Motor neuron (in vitro differentiated cells): ENCODE results near the gene RNPEPL1. TPM values are rescaled to one million over a fixed set of nuclear protein-coding genes. Genes with fewer than 3 reads are reported as not detected.

Experiments used
- ATAC-seq, 8 experiments: fragments of 200-7000 bp; cut with Tn5 transposase; replicated peaks in 6 of 8; 2 replicates each; pipeline ENCODE4 v1.8.0; 2021; ENCODE audit warnings: mild to moderate bottlenecking in 8 of 8, moderate library complexity in 8 of 8
- H3K27ac ChIP-seq, 2 donors: fragments of 250-450 bp; sonication (Bioruptor Pico); 2 replicates each; pipeline ENCODE4 v1.9.0; 2021; ENCODE audit warnings: antibody characterized with exemption in 2 of 2, mild to moderate bottlenecking in 2 of 2, moderate library complexity in 1 of 2
- H3K4me1 ChIP-seq, 2 donors: fragments of 250-450 bp; sonication (Bioruptor Pico); replicated peaks in 1 of 2; 2 replicates each; pipeline ENCODE4 v1.6.1; 2021; ENCODE audit warnings: antibody characterized with exemption in 2 of 2, mild to moderate bottlenecking in 2 of 2, moderate library complexity in 1 of 2
- H3K4me3 ChIP-seq, 5 donors: fragments of 250-450 bp; sonication (Bioruptor Pico); 2 replicates each; pipeline ENCODE4 v1.9.0; 2021; ENCODE audit warnings: antibody characterized with exemption in 5 of 5, mild to moderate bottlenecking in 5 of 5, moderate library complexity in 4 of 5
- WGBS, 10 experiments: fragments of 450-650 bp; shearing (Covaris generic); methylation state at CpG; one replicate each; pipeline ENCODE4 v1.0.0; 2022; 5-methylcytosine and 5-hydroxymethylcytosine counted together
- in situ Hi-C, 9 experiments: fragments of 400-800 bp; cut with MboI; loops; one replicate each; pipeline ENCODE4 v1.15.0; 2021; ENCODE audit warnings: low sequenced_read_pairs in 9 of 9, low pct_unique_long_range_greater_than_20kb in 2 of 9; ENCODE audit not compliant: unreplicated experiment in 9 of 9
- total RNA-seq, 8 experiments: library from RNA; unstranded; fragments of 300-600 nt; gene quantifications; 2 replicates each; pipeline versions ENCODE4 v1.2.3 to v1.2.4, GENCODE V29; 2022

The RNPEPL1 gene
- total RNA-seq, 8 experiments from 2014 or later, result 3.4 to 32.6 (median 6.5) TPM

DNA sequence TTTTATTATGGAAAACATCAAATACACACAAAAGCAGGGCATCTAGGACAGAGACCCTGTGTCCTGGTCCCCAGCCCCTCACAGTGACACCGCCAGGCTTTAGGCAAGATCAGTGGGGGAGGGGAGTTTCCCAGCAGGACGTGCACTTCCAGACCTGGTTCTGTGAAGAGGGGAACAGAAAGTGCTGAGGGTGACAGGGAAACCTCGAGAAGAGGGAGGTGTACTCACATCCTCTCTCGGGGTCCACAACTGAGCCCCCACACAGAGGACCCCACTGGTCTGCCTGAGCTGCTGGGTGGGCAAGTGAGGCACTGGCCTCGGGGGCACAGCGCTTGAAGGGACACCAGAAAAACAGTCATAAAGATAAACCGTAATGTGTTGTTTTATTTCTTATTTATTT, 52.6 kb downstream of the RNPEPL1 start:
- Histone ChIP-seq H3K4me1 (peaks cover 0 to 5% of the 10 kb centered on the region in 2 donors), H3K4me3 (no peak overlapping the region), H3K27ac (no peak overlapping the region)
- no peak for ATAC-seq
- WGBS, 10 experiments, result 68 to 100% (median 80%) methylated on average over 1 to 6 of the region's 7 CpGs; no CpG with 5 or more reads in 5 of the 10 experiments
- in situ Hi-C loops, result no loop called here

DNA sequence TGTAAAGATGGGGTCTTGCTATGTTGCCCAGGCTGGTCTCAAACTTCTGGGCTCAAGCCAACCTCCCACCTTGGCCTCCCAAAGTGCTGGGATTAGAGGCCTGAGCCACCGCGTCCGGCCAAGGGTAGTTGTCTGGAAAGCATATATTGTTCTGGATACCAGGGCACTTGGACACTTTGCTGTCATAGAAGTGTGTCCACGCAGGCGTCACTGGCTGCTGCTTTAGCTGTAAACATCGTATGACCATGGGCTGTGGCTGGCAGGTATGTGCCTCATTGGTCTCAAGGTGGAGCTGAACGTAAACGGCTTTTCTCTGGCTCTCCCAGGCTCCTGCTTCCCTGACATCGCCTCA, 53.8 kb downstream of the RNPEPL1 start:
- H3K27ac ChIP-seq, result no peak overlapping the region
- WGBS, 10 experiments, result 58 to 100% (median 92%) methylated on average over 1 to 9 of the region's 9 CpGs; no CpG with 5 or more reads in 3 of the 10 experiments
- no peak overlapping the region for H3K4me3 ChIP-seq
- ATAC-seq, result no peak
- peaks cover 0 to 7% of the 10 kb centered on the region in 2 donors for H3K4me1 ChIP-seq
- in situ Hi-C loops, result no loop called here

DNA sequence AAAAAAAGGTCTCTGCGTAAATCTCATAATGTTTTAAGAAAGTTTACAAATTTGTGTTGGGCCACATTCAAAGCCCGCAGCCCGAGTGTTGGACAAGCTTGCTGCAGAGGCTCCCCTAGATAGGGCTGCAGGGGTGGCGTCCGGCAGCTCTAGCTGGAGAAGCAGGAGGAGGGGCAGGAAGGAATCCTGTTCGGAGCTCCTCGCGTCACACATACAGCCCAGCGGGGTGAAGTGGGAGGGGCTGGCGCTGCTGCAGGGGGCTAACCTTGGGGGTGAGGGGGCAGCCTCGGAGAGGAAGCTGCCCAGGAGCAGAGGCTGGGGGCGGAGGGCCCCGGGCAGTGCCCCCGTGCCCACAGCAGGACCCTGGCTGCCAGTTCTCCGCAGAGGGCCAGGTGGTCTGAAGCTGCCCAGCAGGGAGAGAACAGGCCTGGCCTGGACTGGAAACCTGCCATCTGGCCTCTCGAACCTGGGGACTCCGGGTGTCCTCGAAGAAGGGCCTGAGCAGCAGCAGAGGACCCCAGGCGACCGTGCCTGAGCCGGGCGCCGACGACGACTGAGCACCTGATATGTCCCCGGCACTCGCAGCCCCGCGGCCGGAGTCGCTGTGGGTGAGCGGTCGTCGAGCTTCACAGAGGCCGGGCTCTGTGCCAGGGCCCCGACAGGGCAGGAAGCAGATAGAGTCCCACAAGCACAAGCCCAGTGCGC, 54.4 kb downstream of the RNPEPL1 start:
- WGBS, 10 experiments, result 58 to 100% (median 82%) methylated on average over 1 to 11 of the region's 37 CpGs; no CpG with 5 or more reads in 3 of the 10 experiments
- in situ Hi-C loops, result no loop called here
- ATAC-seq, result no peak
- Histone ChIP-seq H3K27ac (no peak overlapping the region), H3K4me1 (peaks cover 0 to 8% of the 10 kb centered on the region in 2 donors), H3K4me3 (no peak overlapping the region)

DNA sequence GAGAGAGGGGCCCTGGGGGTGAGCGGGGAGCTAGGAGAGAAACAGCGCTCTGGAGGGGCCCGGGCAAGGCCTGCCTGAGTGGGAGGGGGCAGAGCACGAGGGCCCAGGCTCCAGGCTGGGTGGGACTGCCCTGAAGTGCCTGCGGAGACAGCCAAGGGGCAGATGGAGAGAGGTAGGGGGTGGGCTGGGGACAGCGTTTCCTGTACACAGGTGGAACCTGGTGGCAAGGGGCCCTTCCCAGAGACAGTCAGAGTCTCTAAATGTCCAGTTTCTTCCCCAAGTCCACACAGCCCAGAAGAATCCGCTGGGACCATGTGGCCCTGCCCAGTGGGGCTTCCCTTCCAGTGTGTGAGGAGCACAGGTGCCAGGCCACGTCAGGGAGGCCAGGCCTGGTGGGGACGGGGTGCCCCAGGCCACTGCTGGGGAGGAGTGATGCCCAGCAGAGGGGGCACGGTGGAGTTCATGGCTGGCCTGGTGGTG, 55.3 kb downstream of the RNPEPL1 start:
- H3K4me1 ChIP-seq, result peaks cover 0 to 8% of the 10 kb centered on the region in 2 donors
- in situ Hi-C loops, result no loop called here
- WGBS, 10 experiments, result 100% methylated on average over 1 of the region's 10 CpGs; no CpG with 5 or more reads in 9 of the 10 experiments
- no peak overlapping the region for H3K4me3 ChIP-seq
- H3K27ac ChIP-seq, result no peak overlapping the region
- ATAC-seq, result no peak

DNA sequence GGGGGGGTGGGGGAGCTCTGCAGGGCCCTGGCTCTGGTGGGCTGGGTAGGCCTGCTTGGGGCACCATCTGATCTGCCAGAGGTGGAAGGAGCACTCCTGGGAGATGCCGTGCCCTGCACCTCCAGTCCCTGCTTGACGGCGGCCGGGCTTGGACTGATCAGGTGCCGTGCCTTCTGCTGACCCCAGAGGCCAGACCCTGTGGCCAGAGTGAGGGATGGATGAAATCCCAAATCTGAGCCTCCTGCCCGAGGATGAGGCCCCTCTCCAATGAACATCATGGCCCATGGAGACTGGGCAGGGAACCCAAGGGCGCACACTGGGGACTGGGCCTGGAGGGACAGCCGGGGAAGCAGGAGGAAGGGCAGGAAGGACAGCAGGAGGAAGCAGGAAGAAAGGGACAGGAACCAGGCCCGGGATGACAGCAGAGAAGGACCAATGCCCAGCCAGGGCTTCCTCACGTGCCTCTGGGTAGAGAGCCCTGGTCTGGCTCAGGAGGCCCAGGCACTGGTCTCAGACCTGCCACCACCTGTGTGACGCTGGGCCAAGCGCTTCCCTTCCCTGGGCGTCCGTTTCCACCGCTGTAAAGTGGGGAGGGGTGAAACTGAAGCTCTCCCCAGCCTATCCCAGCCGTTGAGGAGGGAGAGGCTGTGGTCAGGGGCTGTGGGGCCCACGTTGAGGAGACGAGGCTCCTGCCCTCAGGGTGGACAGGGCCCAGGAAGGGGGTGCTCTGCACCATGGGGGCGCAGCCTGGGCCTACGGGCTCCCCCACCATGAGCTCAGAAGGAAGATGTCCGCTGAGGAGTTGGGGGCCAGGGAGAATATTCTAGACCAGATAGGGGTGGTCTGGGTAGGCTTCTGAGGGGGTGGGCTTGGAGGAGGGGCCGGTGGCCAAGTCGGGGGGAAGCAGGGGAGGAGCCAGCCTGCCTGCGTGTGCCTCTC, 56.0 kb downstream of the RNPEPL1 start:
- peak in 4 of 8 experiments; percentile 6 to 31 (median 13) for ATAC-seq
- peaks cover 0 to 8% of the 10 kb centered on the region in 2 donors for H3K4me1 ChIP-seq

DNA sequence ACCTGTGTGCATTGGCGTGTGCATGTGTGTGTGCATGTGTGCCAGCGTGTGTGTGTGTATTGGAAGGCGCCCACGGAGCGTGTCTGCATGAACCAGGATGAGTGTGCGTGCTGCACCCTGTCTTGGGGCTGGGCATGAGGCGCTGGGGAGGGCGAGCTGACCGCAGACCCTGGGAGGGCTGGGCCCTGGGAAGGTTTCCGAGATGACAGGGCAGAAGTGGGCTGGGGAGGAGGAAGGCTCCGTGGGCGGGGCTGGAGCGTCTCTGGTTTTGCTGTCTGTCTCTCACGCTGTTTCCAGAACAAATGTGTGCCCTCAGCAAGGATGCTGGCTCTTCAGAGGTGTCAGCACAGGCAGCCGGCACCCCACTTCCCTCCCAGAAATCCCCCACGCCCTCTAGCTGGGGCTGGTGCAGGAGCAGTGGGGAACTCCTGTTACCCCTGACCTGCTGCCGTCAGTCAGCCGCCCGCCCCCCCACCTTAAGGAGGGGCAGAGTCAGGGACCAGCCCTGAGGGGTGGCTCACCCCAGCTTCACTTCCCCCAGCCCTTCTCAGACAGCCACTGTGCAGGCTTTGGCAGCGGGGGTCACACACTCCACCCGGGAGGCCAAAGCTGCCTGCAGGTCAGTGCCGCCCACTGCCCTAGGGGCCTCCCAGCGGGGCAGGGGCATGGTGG, 56.8 kb downstream of the RNPEPL1 start, which contains the start of gene GPR35:
TSS of gene GPR35 (plus strand) at position 531 of the 672 bp plus-strand sequence. CDS start 4,473 bp downstream, outside the sequence.
- in situ Hi-C loops, result no loop called here
- Histone ChIP-seq H3K27ac (no peak within 1 kb of the TSS), H3K4me3 (no peak within 1 kb of the TSS), H3K4me1 (peaks cover 0 to 8% of the 10 kb centered on the region in 2 donors)
- WGBS, 10 experiments, result 5 to 80% (median 50%) methylated on average over 1 to 4 of the region's 23 CpGs; no CpG with 5 or more reads in 7 of the 10 experiments
- peak; percentile 43 to 96 (median 61) for ATAC-seq

More for the DNA sequence above, 56.0 kb downstream of the RNPEPL1 start:
- Histone ChIP-seq H3K27ac (no peak overlapping the region), H3K4me3 (no peak overlapping the region)
- in situ Hi-C loops, result no loop called here
- WGBS, 10 experiments, result 20 to 75% (median 69%) methylated on average over 1 to 7 of the region's 24 CpGs; no CpG with 5 or more reads in 5 of the 10 experiments

DNA sequence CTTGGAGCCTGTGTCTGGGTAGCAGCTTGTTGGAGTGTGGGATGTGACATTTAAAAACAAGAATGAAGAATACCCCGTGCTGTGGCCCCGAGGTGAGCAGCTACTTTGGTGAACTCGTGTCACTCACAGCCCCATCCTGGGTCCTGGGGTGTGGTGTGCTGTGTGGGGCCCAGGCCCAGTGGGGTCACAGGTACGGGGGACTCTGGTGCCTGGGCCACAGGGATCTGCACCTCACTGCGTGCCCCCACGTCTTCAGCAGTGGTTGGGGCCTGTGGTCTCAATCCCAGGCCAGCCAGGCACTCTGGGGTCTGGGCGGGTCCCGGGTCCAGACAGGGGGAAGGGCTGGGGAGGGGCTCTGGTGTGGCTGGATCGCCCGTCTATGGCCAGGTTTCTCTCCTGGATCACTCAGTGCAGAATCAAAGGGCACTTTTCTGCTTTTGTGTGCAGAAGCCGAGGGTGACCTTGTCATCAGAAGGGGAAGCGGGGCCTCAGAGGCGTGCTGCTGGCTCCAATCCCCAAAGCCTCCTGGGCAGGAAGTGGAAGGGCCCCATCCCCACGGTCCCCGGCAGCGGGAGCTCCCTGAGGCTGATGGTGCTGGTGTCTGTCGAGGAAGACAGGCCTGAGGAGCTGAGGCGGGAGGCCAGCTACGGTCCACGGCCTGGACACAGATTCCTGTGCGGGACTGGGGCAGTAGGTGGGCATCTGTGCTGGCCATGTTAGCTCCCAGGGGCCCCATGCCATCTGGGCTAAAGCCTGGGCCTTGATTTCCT, 58.4 kb downstream of the RNPEPL1 start:
- Histone ChIP-seq H3K27ac (no peak overlapping the region), H3K4me1 (peaks cover 0 to 8% of the 10 kb centered on the region in 2 donors), H3K4me3 (no peak overlapping the region)
- ATAC-seq, result peak in 4 of 8 experiments; percentile 8 to 43 (median 36)
- 80% methylated on average over 3 of the region's 21 CpGs; no CpG with 5 or more reads in 9 of the 10 experiments for WGBS, 10 experiments
- in situ Hi-C loops, result no loop called here

DNA sequence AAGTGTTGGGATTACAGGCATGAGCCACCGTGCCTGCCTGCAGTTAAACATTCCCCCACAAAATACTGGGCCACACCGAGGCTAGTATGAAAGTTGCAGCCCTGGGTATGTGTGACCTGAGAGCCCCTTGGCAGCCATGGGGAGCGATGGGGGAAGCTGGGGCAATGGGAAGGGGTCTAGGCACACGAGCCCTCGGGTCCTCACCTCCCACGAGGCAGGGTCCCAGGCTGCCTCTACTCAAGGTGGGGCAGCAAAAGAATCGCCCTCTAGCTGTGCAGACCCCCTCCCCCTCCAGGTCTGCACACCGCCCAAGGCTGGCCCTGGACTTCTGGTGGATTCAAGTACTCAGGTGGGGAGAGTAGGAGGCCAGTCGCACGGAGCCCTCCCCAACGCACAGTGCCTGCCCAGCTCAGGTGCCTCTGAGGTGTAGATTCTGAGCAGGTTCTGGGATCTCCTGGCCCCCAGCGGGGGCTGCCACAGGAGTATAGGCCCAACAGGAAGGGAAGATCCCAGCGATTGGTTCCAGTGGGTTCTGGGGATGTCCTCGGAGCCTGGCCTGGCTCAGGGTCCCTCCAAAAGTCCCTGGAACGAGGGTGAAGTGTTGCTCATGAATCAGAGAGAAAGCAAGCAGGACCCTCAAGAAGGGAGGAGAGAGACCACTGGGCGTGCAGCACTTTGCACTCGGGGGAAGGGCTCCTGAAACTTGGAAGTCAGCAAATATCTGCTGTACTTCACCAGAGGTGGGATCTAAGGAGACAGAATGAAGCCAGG, 59.6 kb downstream of the RNPEPL1 start:
- in situ Hi-C loops, result no loop called here
- Histone ChIP-seq H3K27ac (no peak overlapping the region), H3K4me3 (no peak overlapping the region), H3K4me1 (peaks cover 0 to 8% of the 10 kb centered on the region in 2 donors)
- 50 to 100% (median 67%) methylated on average over 1 to 6 of the region's 17 CpGs; no CpG with 5 or more reads in 3 of the 10 experiments for WGBS, 10 experiments
- no peak for ATAC-seq

DNA sequence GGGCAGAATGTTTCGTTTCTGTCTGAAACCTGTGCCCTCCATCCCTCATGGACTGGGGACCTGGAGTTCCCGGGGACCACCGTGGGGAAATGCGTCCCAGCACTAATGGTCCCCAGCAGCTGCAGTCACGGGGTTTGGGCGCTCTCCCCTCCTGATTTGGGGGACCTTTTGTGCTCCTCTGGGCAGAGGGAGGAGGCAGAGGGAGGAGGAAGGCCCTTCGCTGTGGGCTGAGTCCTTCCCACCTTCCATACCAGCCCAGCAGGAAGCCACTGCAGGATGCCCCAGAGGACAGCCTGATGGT, 60.2 kb downstream of the RNPEPL1 start:
- 81% methylated on average over 4 of the region's 7 CpGs; no CpG with 5 or more reads in 9 of the 10 experiments for WGBS, 10 experiments
- Histone ChIP-seq H3K4me1 (peaks cover 0 to 8% of the 10 kb centered on the region in 2 donors), H3K27ac (no peak overlapping the region), H3K4me3 (no peak overlapping the region)
- in situ Hi-C loops, result no loop called here
- ATAC-seq, result no peak

DNA sequence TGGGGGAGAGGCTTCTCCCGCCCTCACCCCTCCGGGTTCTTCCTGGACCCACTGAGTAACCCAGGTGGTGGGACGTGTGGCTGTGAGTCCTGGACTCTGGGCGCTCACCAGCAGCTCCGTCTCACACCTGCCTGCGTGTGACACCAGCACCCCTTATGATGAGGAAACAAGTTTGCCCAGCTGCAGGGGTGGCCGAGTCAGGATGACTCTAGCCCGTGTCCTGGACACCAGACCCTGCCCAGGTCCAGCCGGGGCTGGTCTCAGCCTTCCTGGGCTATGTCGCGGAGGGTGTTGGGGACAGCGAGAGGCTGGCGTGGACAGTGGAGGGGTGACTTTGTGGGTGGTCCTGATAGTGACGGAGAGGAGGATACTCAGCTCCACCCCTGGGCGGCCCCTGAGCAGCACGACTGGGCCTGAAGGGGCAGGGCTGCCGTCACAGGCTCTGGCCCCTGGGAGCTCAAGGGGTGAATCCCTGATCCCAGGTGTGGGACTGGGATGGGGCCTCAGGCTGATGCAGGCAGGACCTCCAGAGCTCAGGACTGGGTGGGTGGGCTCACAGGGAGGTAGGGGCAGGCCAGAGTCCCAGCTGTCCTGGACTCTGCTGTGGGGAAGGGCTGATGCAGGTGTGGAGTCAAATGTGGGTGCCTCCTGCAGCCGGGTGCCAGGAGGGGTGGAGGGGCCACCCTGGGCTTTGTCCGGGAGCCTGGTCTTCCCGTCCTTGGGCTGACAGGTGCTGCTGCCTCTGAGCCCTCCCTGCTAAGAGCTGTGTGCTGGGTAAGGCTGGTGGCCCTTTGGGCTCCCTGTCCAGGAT, 60.7 kb downstream of the RNPEPL1 start:
- WGBS, 10 experiments, result 60% methylated on average over 1 to 4 of the region's 20 CpGs; no CpG with 5 or more reads in 8 of the 10 experiments
- ATAC-seq, result peak in 1 of 8 experiments; percentile 16

DNA sequence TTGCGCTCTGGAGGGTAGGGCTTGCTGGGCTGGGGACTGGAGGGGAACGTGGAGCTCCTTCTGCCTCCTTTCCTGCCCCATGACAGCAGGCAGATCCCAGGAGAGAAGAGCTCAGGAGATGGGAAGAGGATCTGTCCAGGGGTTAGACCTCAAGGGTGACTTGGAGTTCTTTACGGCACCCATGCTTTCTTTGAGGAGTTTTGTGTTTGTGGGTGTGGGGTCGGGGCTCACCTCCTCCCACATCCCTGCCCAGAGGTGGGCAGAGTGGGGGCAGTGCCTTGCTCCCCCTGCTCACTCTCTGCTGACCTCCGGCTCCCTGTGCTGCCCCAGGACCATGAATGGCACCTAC, 61.3 kb downstream of the RNPEPL1 start:
- in situ Hi-C loops, result no loop called here
- no peak for ATAC-seq
- WGBS, 10 experiments, result 40% methylated on average over 1 of the region's 5 CpGs; no CpG with 5 or more reads in 9 of the 10 experiments
- Histone ChIP-seq H3K4me1 (peaks cover 0 to 8% of the 10 kb centered on the region in 2 donors), H3K4me3 (no peak overlapping the region), H3K27ac (no peak overlapping the region)

More for the DNA sequence above, 60.7 kb downstream of the RNPEPL1 start:
- Histone ChIP-seq H3K27ac (no peak overlapping the region), H3K4me1 (peaks cover 0 to 8% of the 10 kb centered on the region in 2 donors), H3K4me3 (no peak overlapping the region)
- in situ Hi-C loops, result no loop called here
